Measurements from ENCODE around the gene PSMD1. TPM values are rescaled to one million over a fixed set of nuclear protein-coding genes. Genes with fewer than 3 reads are reported as not detected.

The PSMD1 gene
- total RNA-seq (2021; fragmentation: NEBNext Ultra II Directional; extraction: Animal tissue kit (Norgen Biotek cat#: 25700)): 170 and 179 TPM in 2 replicates
- 155 and 272 TPM in 2 replicates for polyA plus RNA-seq (2011; rRNA removed)
- 163 TPM for polyA plus RNA-seq (2011; cell fraction: cytosol; rRNA removed)
- 137 TPM for polyA plus RNA-seq (2011; cell fraction: nucleus; rRNA removed)
- 141 to 202 TPM (median 158 TPM) in 4 replicates for polyA plus RNA-seq (2012, experiment 1 of 2)
- polyA plus RNA-seq (2012, experiment 2 of 2): 10.1 TPM
- 150 TPM for polyA plus RNA-seq (2013, experiment 1 of 2)
- 147 TPM for polyA plus RNA-seq (2013, experiment 2 of 2)
- 561 and 633 TPM in 2 replicates for polyA minus RNA-seq (2011; rRNA and poly(A)+ RNA removed)
- polyA minus RNA-seq (2011; cell fraction: cytosol; rRNA and poly(A)+ RNA removed): 110 TPM
- 140 TPM for polyA minus RNA-seq (2011; cell fraction: nucleus; rRNA and poly(A)+ RNA removed)
- long read RNA-seq, experiment 1, transcript PSMD1-212 (2 exons, 546 nt): minor isoform, 5 of 128 reads
- long read RNA-seq, experiment 1, transcript PSMD1-201 (25 exons, 3,326 nt): major isoform, 37 of 128 reads
- long read RNA-seq, experiment 1, partial matches to known transcripts: 74 of 128 reads
- long read RNA-seq, experiment 1, other reads (novel, unspliced or antisense): 12 of 128 reads
- long read RNA-seq, experiment 2, transcript PSMD1-201 (25 exons, 3,326 nt): major isoform, 104 of 274 reads
- long read RNA-seq, experiment 2, partial matches to known transcripts: 158 of 274 reads
- long read RNA-seq, experiment 2, other reads (novel, unspliced or antisense): 12 of 274 reads

DNA sequence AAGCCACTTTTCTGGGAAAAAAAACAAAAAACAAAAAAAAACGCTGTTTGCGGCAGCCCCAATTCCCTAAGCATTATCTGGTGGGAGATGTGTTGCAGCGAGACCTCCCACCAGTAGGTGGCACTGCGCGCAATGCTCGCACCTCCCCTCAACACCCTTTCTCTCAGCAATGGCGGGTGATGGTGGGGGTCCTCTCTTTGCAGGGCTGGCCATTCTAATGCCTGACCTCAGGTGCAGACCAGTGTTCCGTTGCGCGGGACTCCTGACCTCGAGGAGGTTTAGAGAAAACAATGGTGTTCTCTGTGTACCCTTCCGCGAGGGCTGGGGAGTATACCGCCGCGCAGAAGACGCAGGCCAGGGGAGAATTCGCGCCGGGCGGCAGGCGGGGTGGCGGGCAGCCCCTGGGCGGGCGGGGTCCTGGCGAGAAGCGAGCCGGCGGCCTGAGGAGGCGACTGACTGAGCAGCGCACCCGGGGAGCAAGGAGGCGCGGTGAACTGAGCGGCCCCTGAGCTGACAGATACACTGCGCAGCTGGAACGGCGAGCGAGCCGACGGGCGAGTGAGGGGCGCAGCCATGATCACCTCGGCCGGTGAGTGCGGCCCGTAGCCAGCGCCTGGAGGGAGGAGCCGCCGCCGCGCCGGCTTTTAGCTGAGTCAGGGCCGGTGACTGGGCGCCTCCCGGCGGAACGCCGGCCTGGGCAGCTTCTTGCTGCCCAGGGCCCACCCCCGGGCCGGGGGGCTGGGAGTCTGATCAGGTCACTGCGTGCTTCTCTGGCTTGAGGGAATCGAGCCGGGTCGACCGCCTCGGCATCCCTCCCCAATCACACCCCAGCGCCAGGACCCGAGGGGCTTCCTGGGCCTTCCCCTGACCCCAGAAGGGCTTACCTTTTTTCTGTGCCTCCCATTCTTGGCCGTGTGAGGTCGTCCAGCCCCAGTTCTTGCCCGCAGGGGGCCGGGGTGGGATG, at the start of gene PSMD1:
PSMD1 (plus strand) TSS at position 415 of the 964 bp plus-strand sequence; CDS start at position 574, 159 bp downstream.
- WGBS, 2 experiments (ENCODE audit: extremely low coverage in 1 of 2, insufficient coverage in 1 of 2, insufficient read length in 1 of 2, insufficient replicate concordance in 2 of 2, low coverage in 1 of 2, low lambda C conversion rate in 2 of 2, missing lambda C conversion rate in 1 of 2): 2% methylated on average over 56 of the region's 73 CpGs; no CpG with 5 or more reads in 1 of the 2 experiments
- H3K14ac ChIP-seq (ENCODE audit: insufficient read length): no peak within 1 kb of the TSS
- H2BK5ac ChIP-seq (ENCODE audit: low read depth, low read length): peak within 1 kb of the TSS; percentile 100
- H3K79me1 ChIP-seq (ENCODE audit: low read depth, low read length): no peaks in the 10 kb centered on the region; the same call in 1 of the 2 replicates
- H3K4ac ChIP-seq (replicated peaks; ENCODE audit: insufficient read length, low read depth, low read length): peak within 1 kb of the TSS; percentile 92
- peak within 1 kb of the TSS; percentile 95; the same call in 1 of the 2 replicates for H3K18ac ChIP-seq (ENCODE audit: extremely low read depth, low read length)
- FAIRE-seq (peak; percentile 77), DNase-seq (ENCODE audit: low read depth in 1 of 2, low spot score in 2 of 2) (peak; percentile 81 to 98)
- no peak within 1 kb of the TSS for H3K23ac ChIP-seq (ENCODE audit: insufficient read length)
- H3K23me2 ChIP-seq (ENCODE audit: low read depth, low read length): peaks cover 14% of the 10 kb centered on the region
- H3K9me3 ChIP-seq (ENCODE audit: insufficient read depth in 2 of 2, low read depth in 1 of 2, low read length in 1 of 2): no peaks in the 10 kb centered on the region
- H3K56ac ChIP-seq (replicated peaks; ENCODE audit: insufficient read length, low read depth, low read length): peak within 1 kb of the TSS; percentile 88
- peak within 1 kb of the TSS; percentile 81 to 99 (median 96) for H3K4me3 ChIP-seq (ENCODE audit: extremely low read depth in 1 of 4, insufficient read depth in 2 of 4, low read depth in 3 of 4, low read length in 4 of 4)
- H4K20me1 ChIP-seq (replicated peaks in 1 of 2; ENCODE audit: control insufficient read depth in 1 of 2, insufficient read depth in 2 of 2, low read length in 2 of 2): peaks cover 2 to 10% of the 10 kb centered on the region in 2 experiments
- CTCF ChIA-PET (ENCODE audit: partially characterized antibody): interaction anchor here (0.8 to 1.7 kb wide), 14 partner anchors 8 to 232 kb away, joined by 3 to 5 read pairs (median 4); partner anchors contain the start of gene GPR55
- peak within 1 kb of the TSS; percentile 98 for H4K91ac ChIP-seq (replicated peaks; ENCODE audit: insufficient read length, low read length)
- peak within 1 kb of the TSS; percentile 96 to 99 (median 98) for H3K9ac ChIP-seq (replicated peaks in 1 of 4; ENCODE audit: extremely low read depth in 1 of 4, low read depth in 3 of 4, low read length in 3 of 4)
- peaks cover 0 to 6% (median 3%) of the 10 kb centered on the region in 4 experiments; a peak in 3 of 8 replicates for H3K36me3 ChIP-seq (ENCODE audit: control insufficient read depth in 2 of 4, insufficient read depth in 4 of 4, low read length in 3 of 4)
- H3K4me1 ChIP-seq (replicated peaks in 1 of 4; ENCODE audit: control insufficient read depth in 3 of 4, insufficient read depth in 4 of 4, low read length in 3 of 4): peaks cover 3 to 12% (median 5%) of the 10 kb centered on the region in 4 experiments
- H3K27ac ChIP-seq (ENCODE audit: low read depth, low read length): peak within 1 kb of the TSS; percentile 99
- no peak within 1 kb of the TSS for H2BK15ac ChIP-seq (ENCODE audit: low read length)
- H2AFZ ChIP-seq (ENCODE audit: low read length): peak within 1 kb of the TSS; percentile 99
- H2AK5ac ChIP-seq (ENCODE audit: low read depth, low read length): no peak within 1 kb of the TSS
- H3K27me3 ChIP-seq (replicated peaks in 1 of 4; ENCODE audit: control insufficient read depth in 3 of 4, extremely low read depth in 1 of 4, insufficient read depth in 3 of 4, low read length in 3 of 4): peaks cover 0 to 23% (median 16%) of the 10 kb centered on the region in 4 experiments; a peak in 6 of 7 replicates
- peak within 1 kb of the TSS; percentile 99 for H2BK12ac ChIP-seq (ENCODE audit: low read depth, low read length)
- H3K4me2 ChIP-seq (ENCODE audit: insufficient read depth in 1 of 2, low read depth in 2 of 2, low read length in 2 of 2): peak within 1 kb of the TSS; percentile 83 to 91
- H2BK20ac ChIP-seq (ENCODE audit: low read length): 0 out of 2 replicates have a peak within 1 kb of the TSS, but pooled peaks have one; percentile 72
- peaks cover 26 to 47% of the 10 kb centered on the region in 2 experiments for H3K79me2 ChIP-seq (ENCODE audit: control insufficient read depth in 1 of 2, insufficient read depth in 2 of 2, low read length in 2 of 2)
- no peak within 1 kb of the TSS for H2BK120ac ChIP-seq (replicated peaks; ENCODE audit: low read depth, low read length)
- H4K8ac ChIP-seq (ENCODE audit: extremely low read depth, insufficient read depth, low read length): peak within 1 kb of the TSS; percentile 100
- POLR2A ChIA-PET (ENCODE audit: partially characterized antibody): interaction anchor here (0.6 to 1.1 kb wide), 4 partner anchors 27 to 408 kb away, joined by 3 to 4 read pairs (median 4); partner anchors contain the start of gene NCL
- peak within 1 kb of the TSS; percentile 99 for H4K5ac ChIP-seq (ENCODE audit: insufficient read length, low read depth, low read length)
- peak; percentile 81 for TF ChIP-seq BACH1 (IDR thresholded peaks at IDR 0.05; ENCODE audit: low read length)
- no peak for TF ChIP-seq RFX5 (IDR thresholded peaks at IDR 0.05; ENCODE audit: borderline replicate concordance, low read depth, low read length)
- TF ChIP-seq CREB1 (IDR thresholded peaks at IDR 0.05): peak; percentile 58
- peak; percentile 42; the same call in 1 of the 2 replicates for TF ChIP-seq MAFK (IDR thresholded peaks at IDR 0.05; ENCODE audit: low read depth, low read length)
- no peak for TF ChIP-seq ATF3 (IDR thresholded peaks at IDR 0.05; ENCODE audit: insufficient read depth, low read depth, low read length)
- TF ChIP-seq EGR1 (IDR thresholded peaks at IDR 0.05; ENCODE audit: borderline replicate concordance, low read depth, low read length): peak; percentile 53
